Stimulated activated CD4-positive, alpha-beta T cell treated with anti-CD3 and anti-CD28 coated beads, Interleukin-2, amount 100 ng/mL, for 24 hours (primary cell): ENCODE results near the gene GPRC5C.

Experiments used
- DNase-seq, 2 donors: peaks; one replicate each; pipeline ENCODE4 v3.0.0-alpha.2; 2020

The GPRC5C gene

GRCh38 chr17:74453665-74454196 is 21.8 kb downstream of the GPRC5C start:
- peak in 1 of 2 donors; percentile 84 for DNase-seq

- peak in 1 of 2 donors; percentile 69 for DNase-seq
These were observed 22.5 kb downstream of the GPRC5C start for GRCh38 chr17:74454197-74455024.

- no peak for DNase-seq
These were observed 23.2 kb downstream of the GPRC5C start for GRCh38 chr17:74455025-74455545.

GRCh38 chr17:74455821-74456220 is 23.9 kb downstream of the GPRC5C start:
- DNase-seq: no peak

- DNase-seq: peak; percentile 79 to 82
These were observed 25.4 kb downstream of the GPRC5C start for GRCh38 chr17:74457146-74457819.

GRCh38 chr17:74457820-74458166 is 25.9 kb downstream of the GPRC5C start:
- DNase-seq: no peak

- no peak for DNase-seq
These were observed 26.9 kb downstream of the GPRC5C start for GRCh38 chr17:74458835-74459234.

- DNase-seq: no peak
These were observed 27.7 kb downstream of the GPRC5C start for GRCh38 chr17:74459622-74460021.

- no peak for DNase-seq
These were observed 28.4 kb downstream of the GPRC5C start for GRCh38 chr17:74460241-74460640.

- no peak for DNase-seq
These were observed 29.1 kb downstream of the GPRC5C start for GRCh38 chr17:74460996-74461395.

- no peak for DNase-seq
These were observed 29.7 kb downstream of the GPRC5C start for GRCh38 chr17:74461611-74462010.

GRCh38 chr17:74464730-74465377 is 33.0 kb downstream of the GPRC5C start:
- DNase-seq: no peak

GRCh38 chr17:74465378-74466110 is 33.7 kb downstream of the GPRC5C start:
- DNase-seq: no peak

GRCh38 chr17:74466111-74466827 is 34.4 kb downstream of the GPRC5C start, which contains the start of gene CD300A:
CD300A (plus strand) TSS chr17:74466634; CDS start chr17:74466704, 70 bp downstream.
- peak in 1 of 2 donors; percentile 27 for DNase-seq

- DNase-seq: no peak
These were observed 34.9 kb downstream of the GPRC5C start for GRCh38 chr17:74466828-74467184.

- DNase-seq: no peak
These were observed 35.5 kb downstream of the GPRC5C start for GRCh38 chr17:74467221-74467951.

- DNase-seq: no peak
These were observed 39.5 kb downstream of the GPRC5C start for GRCh38 chr17:74471341-74471740.

GRCh38 chr17:74472890-74473289 is 41.0 kb downstream of the GPRC5C start:
- no peak for DNase-seq

- no peak for DNase-seq
These were observed 41.4 kb downstream of the GPRC5C start for GRCh38 chr17:74473294-74473693.

- no peak for DNase-seq
These were observed 42.3 kb downstream of the GPRC5C start for GRCh38 chr17:74474043-74474792.
